Measurements from ENCODE around the gene DTHD1.

Gene DTHD1

GRCh38 chr4:36337665-36338185 is 56.3 kb downstream of the DTHD1 start:
- Histone ChIP-seq H3K27me3 (ENCODE audit: insufficient read depth, low read length, poor library complexity) (no peaks in the 10 kb centered on the region), H3K79me2 (ENCODE audit: insufficient read depth, low read length) (no peaks in the 10 kb centered on the region), H3K4me2 (ENCODE audit: insufficient read depth, low read length) (no peak overlapping the region), H3K4me3 (ENCODE audit: low read depth in 1 of 2, low read length in 2 of 2) (no peak overlapping the region), H3K27ac (ENCODE audit: low read length) (no peak overlapping the region), H2AFZ (ENCODE audit: low read depth, low read length) (no peak overlapping the region), H3K36me3 (ENCODE audit: insufficient read depth, low read length) (no peaks in the 10 kb centered on the region), H3K9ac (ENCODE audit: low read depth, low read length) (no peak overlapping the region), H3K9me3 (ENCODE audit: insufficient read depth, low read length, severe bottlenecking) (no peaks in the 10 kb centered on the region), H4K20me1 (ENCODE audit: insufficient read depth, low read length) (no peaks in the 10 kb centered on the region), H3K4me1 (ENCODE audit: insufficient read depth, low read length) (peaks cover 13% of the 10 kb centered on the region)
- TF ChIP-seq EZH2 (IDR thresholded peaks at IDR 0.05; ENCODE audit: borderline replicate concordance, low read depth, low read length, severe bottlenecking) (no peak), CTCF (IDR thresholded peaks at IDR 0.05; ENCODE audit: borderline replicate concordance, extremely low read depth, low read length, poor library complexity, severe bottlenecking) (no peak)
- no peak for ATAC-seq (ENCODE audit: insufficient read depth, low read depth)
- no peak for DNase-seq

GRCh38 chr4:36338973-36339372 is 57.6 kb downstream of the DTHD1 start:
- no peaks in the 10 kb centered on the region for H3K9me3 ChIP-seq (ENCODE audit: insufficient read depth, low read length, severe bottlenecking)
- no peak overlapping the region for H3K4me3 ChIP-seq (ENCODE audit: low read depth in 1 of 2, low read length in 2 of 2)

GRCh38 chr4:36341936-36342335 is 60.5 kb downstream of the DTHD1 start:
- Histone ChIP-seq H3K27me3 (ENCODE audit: insufficient read depth, low read length, poor library complexity) (no peaks in the 10 kb centered on the region), H3K4me1 (ENCODE audit: insufficient read depth, low read length) (no peaks in the 10 kb centered on the region), H3K4me3 (ENCODE audit: low read depth in 1 of 2, low read length in 2 of 2) (no peak overlapping the region), H3K9ac (ENCODE audit: low read depth, low read length) (no peak overlapping the region), H3K4me2 (ENCODE audit: insufficient read depth, low read length) (no peak overlapping the region), H3K79me2 (ENCODE audit: insufficient read depth, low read length) (no peaks in the 10 kb centered on the region), H4K20me1 (ENCODE audit: insufficient read depth, low read length) (no peaks in the 10 kb centered on the region), H3K36me3 (ENCODE audit: insufficient read depth, low read length) (no peaks in the 10 kb centered on the region), H3K9me3 (ENCODE audit: insufficient read depth, low read length, severe bottlenecking) (no peaks in the 10 kb centered on the region), H2AFZ (ENCODE audit: low read depth, low read length) (no peak overlapping the region), H3K27ac (ENCODE audit: low read length) (no peak overlapping the region)
- DNase-seq (no peak), ATAC-seq (ENCODE audit: insufficient read depth, low read depth) (no peak)
- TF ChIP-seq CTCF (IDR thresholded peaks at IDR 0.05; ENCODE audit: borderline replicate concordance, extremely low read depth, low read length, poor library complexity, severe bottlenecking) = no peak
- no peak for TF ChIP-seq EZH2 (IDR thresholded peaks at IDR 0.05; ENCODE audit: borderline replicate concordance, low read depth, low read length, severe bottlenecking)

More at GRCh38 chr4:36338973-36339372, 57.6 kb downstream of the DTHD1 start:
- Histone ChIP-seq H3K9ac (ENCODE audit: low read depth, low read length) (no peak overlapping the region), H2AFZ (ENCODE audit: low read depth, low read length) (no peak overlapping the region), H3K4me2 (ENCODE audit: insufficient read depth, low read length) (no peak overlapping the region), H3K79me2 (ENCODE audit: insufficient read depth, low read length) (no peaks in the 10 kb centered on the region), H3K4me1 (ENCODE audit: insufficient read depth, low read length) (0 out of 2 replicates have a peak, but pooled peaks cover under 1% of the 10 kb centered on the region), H3K36me3 (ENCODE audit: insufficient read depth, low read length) (no peaks in the 10 kb centered on the region), H4K20me1 (ENCODE audit: insufficient read depth, low read length) (no peaks in the 10 kb centered on the region), H3K27ac (ENCODE audit: low read length) (no peak overlapping the region), H3K27me3 (ENCODE audit: insufficient read depth, low read length, poor library complexity) (no peaks in the 10 kb centered on the region)
- ATAC-seq (ENCODE audit: insufficient read depth, low read depth) (no peak), DNase-seq (no peak)
- TF ChIP-seq EZH2 (IDR thresholded peaks at IDR 0.05; ENCODE audit: borderline replicate concordance, low read depth, low read length, severe bottlenecking) (no peak), CTCF (IDR thresholded peaks at IDR 0.05; ENCODE audit: borderline replicate concordance, extremely low read depth, low read length, poor library complexity, severe bottlenecking) (no peak)
